HepG2 (cell line): ENCODE measurements around the gene PALM. TPM values are rescaled to one million over a fixed set of nuclear protein-coding genes. Genes with fewer than 3 reads are reported as not detected.

Source experiments
- BORCS8-MEF2B ChIP-seq: sonication (generic); formaldehyde crosslinking; IDR thresholded peaks from 2 replicates; pipeline ENCODE4 v1.8.0; 2022; ENCODE audit warnings: mild to moderate bottlenecking, missing genetic modification reagents
- CENPT ChIP-seq: sonication (generic); formaldehyde crosslinking; IDR thresholded peaks from 2 replicates; pipeline ENCODE4 v1.8.0; 2022; ENCODE audit warnings: low read depth, mild to moderate bottlenecking, moderate library complexity, missing genetic modification reagents
- CENPX ChIP-seq: sonication (generic); formaldehyde crosslinking; IDR thresholded peaks from 2 replicates; pipeline ENCODE4 v1.9.0; 2021; ENCODE audit warnings: mild to moderate bottlenecking, missing genetic modification reagents, moderate library complexity
- GABPA ChIP-seq, 2 experiments: IDR thresholded peaks; 2 replicates each; pipeline ENCODE4 v1.6.1; 2011 to 2016; ENCODE audit warnings: low read depth in 2 of 2, low read length in 1 of 2, missing biosample characterization in 1 of 2, missing genetic modification characterization in 1 of 2
- GTF2F1 ChIP-seq: fragments of 150-350 bp; IDR thresholded peaks from 2 replicates; pipeline ENCODE4 v1.6.1; 2014; ENCODE audit warnings: low read length
- MED13 ChIP-seq: sonication (generic); formaldehyde crosslinking; IDR thresholded peaks from 2 replicates; pipeline ENCODE4 v1.5.0; 2020; ENCODE audit warnings: missing genetic modification reagents
- XBP1 ChIP-seq: sonication (generic); formaldehyde crosslinking; IDR thresholded peaks from 2 replicates; pipeline ENCODE4 v1.5.0; 2020; ENCODE audit warnings: missing genetic modification reagents
- ZNF160 ChIP-seq: sonication (generic); formaldehyde crosslinking; IDR thresholded peaks from 2 replicates; pipeline ENCODE4 v1.8.0; 2022; ENCODE audit warnings: mild to moderate bottlenecking, inconsistent platforms, missing genetic modification reagents
- ZNF24 ChIP-seq: fragments of 450-650 bp; IDR thresholded peaks from 2 replicates; pipeline ENCODE4 v1.6.1; 2017; ENCODE audit warnings: antibody characterized with exemption, mild to moderate bottlenecking
- ZNF337 ChIP-seq: sonication (generic); formaldehyde crosslinking; IDR thresholded peaks from 2 replicates; pipeline ENCODE4 v1.5.1; 2020; ENCODE audit warnings: missing genetic modification reagents, low read depth, mild to moderate bottlenecking, borderline replicate concordance
- ZNF383 ChIP-seq: sonication (generic); formaldehyde crosslinking; IDR thresholded peaks from 2 replicates; pipeline ENCODE4 v1.4.0; 2020; ENCODE audit warnings: missing genetic modification reagents, mild to moderate bottlenecking, borderline replicate concordance
- ZNF644 ChIP-seq: IDR thresholded peaks from 2 replicates; pipeline ENCODE4 v1.6.1; 2016; ENCODE audit warnings: low read depth
- ZNF709 ChIP-seq: sonication (generic); formaldehyde crosslinking; IDR thresholded peaks from 2 replicates; pipeline ENCODE4 v1.5.0; 2020; ENCODE audit warnings: mild to moderate bottlenecking, missing genetic modification reagents
- polyA plus RNA-seq, 8 experiments: library from polyadenylated mRNA; depleted of rRNA in 3 of 8; stranded (reverse) in 7 of 8; unstranded in 1 of 8; fragments of >200 nt; fragmentation: Illumina TruSeq in 4 of 8; extraction: Trizol in 4 of 8; gene quantifications; 2 replicates each; pipeline versions ENCODE4 v1.2.1 to v1.2.3, GENCODE V29; 2011 to 2016; ENCODE audit warnings: low read depth in 4 of 8, missing spikeins in 1 of 8, mixed read lengths in 1 of 8; ENCODE audit not compliant: insufficient read depth in 1 of 8
- total RNA-seq, 5 experiments: library from RNA; depleted of rRNA; stranded (reverse); fragments of >200 nt; fragmentation: Illumina TruSeq; extraction: Trizol; gene quantifications; 2 replicates each; pipeline ENCODE4 v1.2.3, GENCODE V29; 2016; ENCODE audit warnings: low read depth in 1 of 5
- TF ChIP-seq, protein P1 (sequence below): sonication (generic); formaldehyde crosslinking; IDR thresholded peaks from 2 replicates; pipeline ENCODE4 v1.5.0; 2020; ENCODE audit warnings: missing genetic modification reagents, mild to moderate bottlenecking, borderline replicate concordance
- TF ChIP-seq, protein P2 (sequence below): sonication (generic); formaldehyde crosslinking; IDR thresholded peaks from 2 replicates; pipeline ENCODE4 v1.4.0; 2020; ENCODE audit warnings: missing genetic modification reagents, borderline replicate concordance
- TF ChIP-seq, protein P3 (sequence below): sonication (generic); formaldehyde crosslinking; IDR thresholded peaks from 2 replicates; pipeline ENCODE4 v1.4.0; 2020; ENCODE audit warnings: mild to moderate bottlenecking, missing genetic modification reagents
- TF ChIP-seq, protein P4 (sequence below): IDR thresholded peaks from 2 replicates; pipeline ENCODE4 v1.6.1; 2012; ENCODE audit warnings: low read length, improper control_type of control experiment

Gene PALM
- total and polyA plus RNA-seq, 2 of the 13 experiments (the other 11 are each of a cell fraction or from before 2014, with no cell fraction given), result 4.0 to 9.7 TPM

DNA sequence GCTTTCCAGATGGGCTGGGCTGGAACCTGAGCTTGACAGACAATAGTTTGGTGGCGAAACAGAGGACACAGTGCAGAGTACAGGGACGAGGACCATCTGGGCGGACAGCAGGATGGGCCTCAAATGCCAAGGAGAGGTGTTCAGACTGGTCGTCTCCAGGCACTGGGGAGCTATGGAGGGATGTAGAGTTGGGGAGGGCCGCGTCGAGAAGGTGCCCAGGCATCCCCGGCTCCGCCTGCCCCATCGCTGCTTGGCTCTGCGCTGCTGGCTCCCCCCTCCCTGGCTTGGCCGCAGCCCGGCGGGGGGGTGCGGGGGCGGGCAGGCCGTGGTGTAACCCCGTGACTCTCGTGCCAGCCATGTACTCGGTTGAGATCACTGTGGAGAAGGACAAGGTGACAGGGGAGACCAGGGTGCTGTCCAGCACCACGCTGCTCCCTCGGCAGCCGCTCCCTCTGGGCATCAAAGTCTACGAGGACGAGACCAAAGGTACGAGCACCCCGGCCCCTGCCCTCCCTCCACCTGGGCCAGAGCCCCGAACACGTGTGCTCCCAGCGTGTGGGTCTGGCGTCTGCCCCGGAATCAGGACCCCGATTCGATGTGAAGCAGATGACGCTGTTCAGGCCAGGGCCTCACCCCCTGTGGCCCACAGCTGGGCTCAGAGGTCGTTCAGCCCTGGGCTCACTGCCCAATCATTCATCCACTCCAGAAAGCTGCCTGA is 31.4 kb downstream of the PALM start (continued):
- TF ChIP-seq ZNF337 (CRISPR knock-in tag) (peak; percentile 86; the same call in 1 of the 2 replicates), ZNF383 (no peak), ZNF160 (CRISPR knock-in tag) (no peak), GTF2F1 (no peak), XBP1 (CRISPR knock-in tag) (no peak), ZNF709 (CRISPR knock-in tag) (peak; percentile 74), CENPT (CRISPR knock-in tag) (peak; percentile 84; the same call in 1 of the 2 replicates), GABPA (IDR thresholded peaks at IDR 0.05; ENCODE audit: low read depth, low read length) (no peak), GABPA (CRISPR knock-in tag; IDR thresholded peaks at IDR 0.05; ENCODE audit: low read depth) (no peak), ZNF644 (CRISPR knock-in tag) (0 out of 2 replicates have a peak, but pooled peaks have one; percentile 13), ZNF24 (no peak), MED13 (CRISPR knock-in tag) (no peak), BORCS8-MEF2B (CRISPR knock-in tag) (peak; percentile 93), CENPX (CRISPR knock-in tag) (no peak)
- TF ChIP-seq, protein P1, sequence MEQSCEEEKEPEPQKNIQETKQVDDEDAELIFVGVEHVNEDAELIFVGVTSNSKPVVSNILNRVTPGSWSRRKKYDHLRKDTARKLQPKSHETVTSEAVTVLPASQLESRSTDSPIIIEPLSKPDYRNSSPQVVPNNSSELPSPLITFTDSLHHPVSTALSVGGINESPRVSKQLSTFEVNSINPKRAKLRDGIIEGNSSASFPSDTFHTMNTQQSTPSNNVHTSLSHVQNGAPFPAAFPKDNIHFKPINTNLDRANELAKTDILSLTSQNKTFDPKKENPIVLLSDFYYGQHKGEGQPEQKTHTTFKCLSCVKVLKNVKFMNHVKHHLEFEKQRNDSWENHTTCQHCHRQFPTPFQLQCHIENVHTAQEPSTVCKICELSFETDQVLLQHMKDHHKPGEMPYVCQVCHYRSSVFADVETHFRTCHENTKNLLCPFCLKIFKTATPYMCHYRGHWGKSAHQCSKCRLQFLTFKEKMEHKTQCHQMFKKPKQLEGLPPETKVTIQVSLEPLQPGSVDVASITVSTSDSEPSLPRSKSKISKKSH (CRISPR knock-in tag), result peak; percentile 77; the same call in 1 of the 2 replicates
- TF ChIP-seq, protein P2, sequence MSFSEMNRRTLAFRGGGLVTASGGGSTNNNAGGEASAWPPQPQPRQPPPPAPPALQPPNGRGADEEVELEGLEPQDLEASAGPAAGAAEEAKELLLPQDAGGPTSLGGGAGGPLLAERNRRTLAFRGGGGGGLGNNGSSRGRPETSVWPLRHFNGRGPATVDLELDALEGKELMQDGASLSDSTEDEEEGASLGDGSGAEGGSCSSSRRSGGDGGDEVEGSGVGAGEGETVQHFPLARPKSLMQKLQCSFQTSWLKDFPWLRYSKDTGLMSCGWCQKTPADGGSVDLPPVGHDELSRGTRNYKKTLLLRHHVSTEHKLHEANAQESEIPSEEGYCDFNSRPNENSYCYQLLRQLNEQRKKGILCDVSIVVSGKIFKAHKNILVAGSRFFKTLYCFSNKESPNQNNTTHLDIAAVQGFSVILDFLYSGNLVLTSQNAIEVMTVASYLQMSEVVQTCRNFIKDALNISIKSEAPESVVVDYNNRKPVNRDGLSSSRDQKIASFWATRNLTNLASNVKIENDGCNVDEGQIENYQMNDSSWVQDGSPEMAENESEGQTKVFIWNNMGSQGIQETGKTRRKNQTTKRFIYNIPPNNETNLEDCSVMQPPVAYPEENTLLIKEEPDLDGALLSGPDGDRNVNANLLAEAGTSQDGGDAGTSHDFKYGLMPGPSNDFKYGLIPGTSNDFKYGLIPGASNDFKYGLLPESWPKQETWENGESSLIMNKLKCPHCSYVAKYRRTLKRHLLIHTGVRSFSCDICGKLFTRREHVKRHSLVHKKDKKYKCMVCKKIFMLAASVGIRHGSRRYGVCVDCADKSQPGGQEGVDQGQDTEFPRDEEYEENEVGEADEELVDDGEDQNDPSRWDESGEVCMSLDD (CRISPR knock-in tag), result no peak
- TF ChIP-seq, protein P3, sequence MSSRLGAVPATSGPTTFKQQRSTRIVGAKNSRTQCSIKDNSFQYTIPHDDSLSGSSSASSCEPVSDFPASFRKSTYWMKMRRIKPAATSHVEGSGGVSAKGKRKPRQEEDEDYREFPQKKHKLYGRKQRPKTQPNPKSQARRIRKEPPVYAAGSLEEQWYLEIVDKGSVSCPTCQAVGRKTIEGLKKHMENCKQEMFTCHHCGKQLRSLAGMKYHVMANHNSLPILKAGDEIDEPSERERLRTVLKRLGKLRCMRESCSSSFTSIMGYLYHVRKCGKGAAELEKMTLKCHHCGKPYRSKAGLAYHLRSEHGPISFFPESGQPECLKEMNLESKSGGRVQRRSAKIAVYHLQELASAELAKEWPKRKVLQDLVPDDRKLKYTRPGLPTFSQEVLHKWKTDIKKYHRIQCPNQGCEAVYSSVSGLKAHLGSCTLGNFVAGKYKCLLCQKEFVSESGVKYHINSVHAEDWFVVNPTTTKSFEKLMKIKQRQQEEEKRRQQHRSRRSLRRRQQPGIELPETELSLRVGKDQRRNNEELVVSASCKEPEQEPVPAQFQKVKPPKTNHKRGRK, result no peak
- TF ChIP-seq, protein P4, sequence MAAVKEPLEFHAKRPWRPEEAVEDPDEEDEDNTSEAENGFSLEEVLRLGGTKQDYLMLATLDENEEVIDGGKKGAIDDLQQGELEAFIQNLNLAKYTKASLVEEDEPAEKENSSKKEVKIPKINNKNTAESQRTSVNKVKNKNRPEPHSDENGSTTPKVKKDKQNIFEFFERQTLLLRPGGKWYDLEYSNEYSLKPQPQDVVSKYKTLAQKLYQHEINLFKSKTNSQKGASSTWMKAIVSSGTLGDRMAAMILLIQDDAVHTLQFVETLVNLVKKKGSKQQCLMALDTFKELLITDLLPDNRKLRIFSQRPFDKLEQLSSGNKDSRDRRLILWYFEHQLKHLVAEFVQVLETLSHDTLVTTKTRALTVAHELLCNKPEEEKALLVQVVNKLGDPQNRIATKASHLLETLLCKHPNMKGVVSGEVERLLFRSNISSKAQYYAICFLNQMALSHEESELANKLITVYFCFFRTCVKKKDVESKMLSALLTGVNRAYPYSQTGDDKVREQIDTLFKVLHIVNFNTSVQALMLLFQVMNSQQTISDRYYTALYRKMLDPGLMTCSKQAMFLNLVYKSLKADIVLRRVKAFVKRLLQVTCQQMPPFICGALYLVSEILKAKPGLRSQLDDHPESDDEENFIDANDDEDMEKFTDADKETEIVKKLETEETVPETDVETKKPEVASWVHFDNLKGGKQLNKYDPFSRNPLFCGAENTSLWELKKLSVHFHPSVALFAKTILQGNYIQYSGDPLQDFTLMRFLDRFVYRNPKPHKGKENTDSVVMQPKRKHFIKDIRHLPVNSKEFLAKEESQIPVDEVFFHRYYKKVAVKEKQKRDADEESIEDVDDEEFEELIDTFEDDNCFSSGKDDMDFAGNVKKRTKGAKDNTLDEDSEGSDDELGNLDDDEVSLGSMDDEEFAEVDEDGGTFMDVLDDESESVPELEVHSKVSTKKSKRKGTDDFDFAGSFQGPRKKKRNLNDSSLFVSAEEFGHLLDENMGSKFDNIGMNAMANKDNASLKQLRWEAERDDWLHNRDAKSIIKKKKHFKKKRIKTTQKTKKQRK, result no peak
